ENCODE measurements around the gene OR10H1.

GRCh38 chr19:15812060-15812722, 3.3 kb downstream of the OR10H1 start:
- TF ChIP-seq CTCF (IDR thresholded peaks at IDR 0.05) (no peak), POLR2A (IDR thresholded peaks at IDR 0.05) (no peak)

Data from uterus (tissue), 2 donors.